Measurements from ENCODE around the gene XRCC4.

XRCC4 gene

DNA sequence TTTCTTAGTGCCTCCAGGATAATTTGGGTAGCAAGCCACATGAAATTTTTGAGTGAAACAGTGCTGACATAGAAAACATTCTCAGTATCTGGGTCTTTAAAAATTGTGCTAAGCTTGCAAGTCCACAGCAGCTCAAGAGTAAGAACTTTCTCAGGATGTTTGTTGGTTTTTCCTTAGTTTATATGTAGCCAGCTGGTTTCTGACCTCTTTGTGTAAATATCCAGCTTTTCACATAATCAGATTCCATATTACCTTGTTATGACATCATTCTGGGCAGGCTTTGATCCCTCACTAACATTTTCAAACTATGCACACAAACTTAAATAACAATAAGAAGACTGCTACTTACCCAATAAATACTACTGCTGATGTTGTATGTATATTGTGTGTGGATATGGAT lies 311.3 kb downstream of the XRCC4 start:
- no peak for DNase-seq (ENCODE audit: low spot score)

DNA sequence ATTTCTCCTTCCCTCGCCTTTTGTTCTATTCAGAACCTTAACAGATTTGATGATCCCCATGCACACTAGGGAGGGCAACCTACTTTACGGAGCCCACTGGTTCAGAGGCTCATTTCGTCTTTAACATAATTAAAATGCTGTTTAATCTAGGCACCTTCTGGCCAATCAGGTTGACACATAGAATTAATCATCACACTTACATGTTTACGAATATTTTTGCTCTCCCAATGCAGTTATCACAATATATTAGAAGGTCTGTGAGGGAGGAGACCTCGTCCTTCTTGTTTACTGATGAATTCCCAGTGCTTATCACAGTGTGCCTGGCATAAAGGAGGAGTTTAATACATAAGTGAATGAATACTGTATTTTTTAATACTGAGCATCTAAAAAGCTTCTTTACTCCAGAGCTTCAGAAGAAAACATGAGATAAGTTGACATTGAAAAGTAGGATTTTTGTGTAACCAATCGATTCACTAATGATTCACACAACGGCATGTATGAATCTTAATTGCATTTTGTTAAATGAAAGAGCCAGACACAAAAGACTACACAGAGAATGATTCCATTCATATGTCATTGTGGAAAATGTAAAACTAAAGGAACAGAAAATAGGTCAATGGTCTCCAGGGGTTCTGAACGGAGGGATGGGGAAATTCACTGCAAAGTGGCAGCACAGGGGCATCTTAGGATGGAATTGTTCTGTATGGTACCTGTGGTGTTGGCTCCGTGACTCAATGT lies 315.6 kb downstream of the XRCC4 start:
- DNase-seq (ENCODE audit: low spot score): no peak

DNA sequence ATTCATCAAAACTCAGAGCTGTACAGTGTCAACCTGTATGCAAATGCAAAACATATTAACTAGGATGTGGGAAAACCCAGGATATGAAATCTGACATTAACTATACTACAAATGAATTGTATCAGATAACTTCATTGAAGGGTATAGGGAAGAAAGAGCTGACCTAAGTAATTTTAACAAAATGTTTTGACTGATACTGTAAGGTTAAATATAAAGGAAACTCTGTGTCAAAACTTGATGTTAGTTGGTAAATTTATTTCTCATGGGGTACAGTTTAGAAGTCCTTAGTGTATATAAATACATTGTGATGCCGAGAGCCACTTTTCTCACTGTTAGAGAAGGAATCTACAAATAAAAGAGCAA lies 316.1 kb downstream of the XRCC4 start:
- no peak for DNase-seq (ENCODE audit: low spot score)

- no peak for DNase-seq (ENCODE audit: low spot score)
These were observed 316.8 kb downstream of the XRCC4 start for GRCh38 chr5:83394190-83394589.

DNA sequence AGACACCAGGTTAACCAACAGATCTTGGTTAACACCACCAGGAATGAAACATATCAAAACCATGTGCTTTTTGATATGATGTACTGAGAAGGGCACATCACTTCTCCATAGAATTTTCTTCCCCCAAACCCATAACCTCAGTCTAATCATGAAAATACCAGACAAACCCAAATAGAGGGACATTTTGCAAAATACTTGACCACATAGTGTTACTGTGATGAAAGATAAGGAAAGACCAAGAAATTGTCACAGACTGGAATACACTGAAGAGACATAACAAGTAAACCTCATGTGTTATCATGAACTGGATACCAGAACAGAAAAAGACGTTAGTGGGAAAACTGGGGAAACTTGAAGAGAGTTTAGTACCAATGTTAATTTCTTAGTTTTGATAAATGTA lies 319.3 kb downstream of the XRCC4 start:
- no peak for DNase-seq (ENCODE audit: low spot score)

- no peak for DNase-seq (ENCODE audit: low spot score)
These were observed 320.3 kb downstream of the XRCC4 start for GRCh38 chr5:83397658-83398057.

- DNase-seq (ENCODE audit: low spot score): no peak
These were observed 322.9 kb downstream of the XRCC4 start for GRCh38 chr5:83400241-83400640.

DNA sequence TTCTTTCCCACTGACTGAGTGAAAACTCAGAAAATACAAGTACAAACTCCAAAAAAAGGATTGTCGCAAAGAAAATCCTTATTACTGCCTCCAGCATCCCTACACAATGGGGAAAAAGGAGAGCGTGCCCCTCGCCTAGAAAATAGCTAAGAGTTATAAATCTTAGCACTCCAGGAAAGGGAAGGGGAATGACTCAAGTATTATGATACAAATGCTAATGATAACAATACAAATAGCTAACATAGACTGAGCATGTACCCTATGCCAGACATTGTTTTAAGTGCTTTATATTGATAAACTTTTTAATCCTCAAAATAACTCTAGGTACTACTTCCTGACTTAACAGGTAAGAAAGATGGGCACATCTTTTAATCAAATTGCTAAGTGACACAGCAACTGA lies 323.4 kb downstream of the XRCC4 start:
- no peak for DNase-seq (ENCODE audit: low spot score)

- no peak for DNase-seq (ENCODE audit: low spot score)
These were observed 323.9 kb downstream of the XRCC4 start for GRCh38 chr5:83401122-83401731.

- no peak for DNase-seq (ENCODE audit: low spot score)
These were observed 324.4 kb downstream of the XRCC4 start for GRCh38 chr5:83401775-83402174.

Data from iPS-NIHi11 (cell line).